Stomach (tissue), 9 donors: ENCODE results near the gene CCDC80. TPM values are rescaled to one million over a fixed set of nuclear protein-coding genes. Genes with fewer than 3 reads are reported as not detected.

Experiments
- DNase-seq, 2 donors: peaks; one replicate each; pipeline versions ENCODE4 v3.0.0 to v3.0.0-alpha.2; 2013 to 2019
- H3K27ac ChIP-seq, 5 donors: fragments of 200-600 bp in 4 of 5; sonication (generic) in 4 of 5; one replicate each; pipeline ENCODE4 v1.5.1; 2013 to 2019; ENCODE audit warnings: mild to moderate bottlenecking in 1 of 5, moderate library complexity in 1 of 5
- H3K27me3 ChIP-seq, 3 donors: fragments of 200-600 bp; sonication (generic); one replicate each; pipeline ENCODE4 v1.5.1; 2017 to 2019; ENCODE audit warnings: mixed run types in 1 of 3
- H3K36me3 ChIP-seq, 4 donors: fragments of 200-600 bp; sonication (generic); 1 replicate in 3 of 4; 2 replicates in 1 of 4; pipeline ENCODE4 v1.5.1; 2016 to 2019
- H3K4me1 ChIP-seq, 4 donors: fragments of 200-600 bp; sonication (generic); one replicate each; pipeline ENCODE4 v1.5.1; 2016 to 2019
- H3K4me3 ChIP-seq, 4 donors: fragments of 200-600 bp; sonication (generic) in 3 of 4; one replicate each; pipeline ENCODE4 v1.5.1; 2016 to 2019; ENCODE audit warnings: mild to moderate bottlenecking in 1 of 4
- H3K9me3 ChIP-seq, 4 donors: fragments of 200-600 bp; sonication (generic); one replicate each; pipeline ENCODE4 v1.5.1; 2016 to 2019
- CTCF ChIP-seq, 7 experiments: fragments of 450-650 bp in 4 of 7; fragments of 200-600 bp in 3 of 7; sonication (generic) in 3 of 7; IDR thresholded peaks; one replicate each; pipeline ENCODE4 v1.5.1; 2016 to 2019; ENCODE audit warnings: antibody characterized with exemption in 7 of 7, control low read depth in 2 of 7, mild to moderate bottlenecking in 1 of 7
- EP300 ChIP-seq: sonication (generic); formaldehyde crosslinking; IDR thresholded peaks from one replicate; pipeline ENCODE4 v1.6.1; 2017; ENCODE audit warnings: antibody characterized with exemption
- POLR2A ChIP-seq, 4 donors: fragments of 450-650 bp; IDR thresholded peaks; one replicate each; pipeline ENCODE4 v1.6.1; 2016; ENCODE audit warnings: antibody characterized with exemption in 4 of 4, control low read depth in 2 of 4, mild to moderate bottlenecking in 1 of 4, moderate library complexity in 1 of 4
- POLR2AphosphoS5 ChIP-seq, 3 donors: sonication (generic); formaldehyde crosslinking; IDR thresholded peaks; one replicate each; pipeline ENCODE4 v1.6.1; 2016; ENCODE audit warnings: antibody characterized with exemption in 3 of 3
- WGBS, 5 donors: extraction: QIAGEN DNeasy Blood & Tissue Kit in 3 of 5; methylation state at CpG; one replicate each; pipeline versions ENCODE4 v1.1.5 to v1.1.7; 2013 to 2018; 5-methylcytosine and 5-hydroxymethylcytosine counted together
- intact Hi-C: fragments of 100-400 bp; cut with DNase I; formaldehyde crosslinking; loops from one replicate; pipeline ENCODE4 v1.15.1; 2023; ENCODE audit warnings: low total_unique reads
- polyA plus RNA-seq, 3 donors: library from polyadenylated mRNA; stranded (reverse); fragments of 200-250 nt; gene quantifications; one replicate each; pipeline ENCODE4 v1.2.3, GENCODE V29; 2013
- total RNA-seq, 5 donors: library from RNA; depleted of rRNA; stranded (reverse); fragments of >200 nt; gene quantifications; one replicate each; pipeline versions ENCODE4 v1.1.0 to v1.2.3, GENCODE V29; 2014 to 2016
- donor health status: healthy with polysubstance abuse.
- donor health status: Bipolar disorder and iron deficiency.
- donor health status: healthy.

Gene CCDC80
- total and polyA plus RNA-seq, 8 donors: 2.3 to 158 (median 11.5) TPM

- 91 to 96% (median 94%) methylated on average over 2 of the region's 2 CpGs for WGBS, 5 donors
- TF ChIP-seq POLR2AphosphoS5 (IDR thresholded peaks at IDR 0.05) (no peak), CTCF (IDR thresholded peaks at IDR 0.05) (no peak), EP300 (no peak), POLR2A (IDR thresholded peaks at IDR 0.05) (no peak)
- Histone ChIP-seq H3K9me3 (no peaks in the 10 kb centered on the region), H3K27me3 (no peaks in the 10 kb centered on the region), H3K27ac (no peak overlapping the region), H3K36me3 (peaks cover 0 to 10% (median 0%) of the 10 kb centered on the region in 4 donors), H3K4me1 (no peaks in the 10 kb centered on the region), H3K4me3 (no peak overlapping the region)
- DNase-seq: no peak
- intact Hi-C loops: no loop called here
Measured at GRCh38 chr3:112617285-112617684, 23.7 kb downstream of the CCDC80 start.

DNA sequence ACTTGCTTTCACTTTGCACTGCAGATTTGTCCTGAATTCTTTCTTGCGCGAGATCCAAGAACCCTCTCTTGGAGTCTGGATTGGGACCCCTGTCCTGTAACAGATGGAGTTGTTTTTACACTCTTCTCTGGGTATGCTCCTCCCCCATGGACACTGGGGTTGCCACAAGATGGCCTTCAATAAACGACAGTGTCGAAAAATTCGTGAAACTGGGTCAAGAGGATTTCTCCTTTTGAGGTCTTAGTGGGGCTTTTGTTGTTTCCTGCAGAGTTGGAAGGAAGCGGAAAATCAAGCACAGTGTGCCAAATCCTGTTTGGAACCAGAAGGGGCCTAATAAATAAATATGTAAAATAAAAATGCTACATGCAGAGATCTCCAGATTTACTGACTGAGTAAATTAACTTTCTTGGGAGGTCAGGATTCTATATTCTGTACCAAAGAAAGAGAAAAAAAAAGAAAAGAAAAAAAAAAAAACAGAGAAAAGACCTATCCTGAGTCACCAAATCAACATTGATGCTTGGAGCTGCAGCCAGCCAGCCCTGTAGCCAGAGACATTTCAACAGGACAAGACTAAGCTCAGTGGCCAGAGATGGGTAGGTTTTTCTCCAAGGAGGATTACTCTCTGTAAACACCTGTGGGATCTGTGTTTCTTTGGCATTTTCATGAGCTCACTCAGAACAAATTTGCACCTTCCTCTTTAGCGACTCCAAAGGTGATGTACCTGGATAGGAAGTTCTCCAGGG, 24.8 kb downstream of the CCDC80 start:
- intact Hi-C loops: no loop called here
- 71 to 76% (median 73%) methylated on average over 7 of the region's 7 CpGs for WGBS, 5 donors
- peaks cover 0 to 10% (median 0%) of the 10 kb centered on the region in 4 donors for H3K36me3 ChIP-seq

DNA sequence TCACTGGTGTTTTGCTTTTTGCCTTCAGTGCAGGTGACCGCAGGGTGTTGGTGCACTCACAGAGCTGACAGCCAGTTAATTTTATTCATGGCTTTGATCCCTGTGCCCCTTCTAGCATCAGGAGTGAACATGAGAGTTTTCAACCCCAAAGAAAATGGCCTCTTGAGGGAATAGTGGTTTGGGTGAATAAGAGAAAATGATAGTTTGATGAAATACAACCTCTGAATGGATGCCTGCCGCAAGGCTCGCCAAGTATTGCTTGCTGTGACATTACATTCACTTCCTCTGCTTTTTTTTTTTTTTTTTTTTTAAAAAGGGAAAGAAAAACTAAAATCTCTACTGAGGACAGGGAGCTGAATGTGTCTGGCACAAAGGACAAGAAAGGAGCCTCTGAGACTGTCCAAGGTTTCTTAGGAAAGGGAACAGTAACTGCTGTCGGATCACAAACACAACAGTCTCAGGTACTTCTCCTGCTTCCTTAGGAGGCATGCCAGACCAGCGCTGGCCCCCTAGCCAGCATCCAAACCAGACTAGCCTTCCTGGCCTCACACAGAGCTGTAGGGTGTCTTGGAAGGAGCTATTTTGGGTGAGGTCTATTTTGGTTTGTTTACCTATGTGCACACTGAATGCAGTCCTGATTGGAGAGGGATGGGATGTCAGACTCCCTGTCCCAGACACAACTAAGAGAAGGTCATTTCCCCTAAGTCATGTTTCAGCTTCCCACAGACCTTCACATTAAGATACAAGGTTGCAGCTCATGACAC, 29.0 kb downstream of the CCDC80 start:
- WGBS, 5 donors: 80 to 88% (median 83%) methylated on average over 5 of the region's 5 CpGs
- Histone ChIP-seq H3K4me1 (no peaks in the 10 kb centered on the region), H3K27me3 (no peaks in the 10 kb centered on the region), H3K4me3 (no peak overlapping the region), H3K36me3 (peaks cover 0 to 7% (median 0%) of the 10 kb centered on the region in 4 donors), H3K27ac (no peak overlapping the region), H3K9me3 (no peaks in the 10 kb centered on the region)
- DNase-seq: no peak
- TF ChIP-seq POLR2A (IDR thresholded peaks at IDR 0.05) (no peak), EP300 (no peak), CTCF (IDR thresholded peaks at IDR 0.05) (no peak), POLR2AphosphoS5 (IDR thresholded peaks at IDR 0.05) (no peak)
- intact Hi-C loops: no loop called here

More for the DNA sequence above, 24.8 kb downstream of the CCDC80 start:
- TF ChIP-seq POLR2AphosphoS5 (IDR thresholded peaks at IDR 0.05) (no peak), CTCF (IDR thresholded peaks at IDR 0.05) (no peak), POLR2A (IDR thresholded peaks at IDR 0.05) (no peak), EP300 (no peak)
- Histone ChIP-seq H3K9me3 (no peaks in the 10 kb centered on the region), H3K4me1 (no peaks in the 10 kb centered on the region), H3K27me3 (no peaks in the 10 kb centered on the region), H3K27ac (no peak overlapping the region), H3K4me3 (no peak overlapping the region)
- no peak for DNase-seq

DNA sequence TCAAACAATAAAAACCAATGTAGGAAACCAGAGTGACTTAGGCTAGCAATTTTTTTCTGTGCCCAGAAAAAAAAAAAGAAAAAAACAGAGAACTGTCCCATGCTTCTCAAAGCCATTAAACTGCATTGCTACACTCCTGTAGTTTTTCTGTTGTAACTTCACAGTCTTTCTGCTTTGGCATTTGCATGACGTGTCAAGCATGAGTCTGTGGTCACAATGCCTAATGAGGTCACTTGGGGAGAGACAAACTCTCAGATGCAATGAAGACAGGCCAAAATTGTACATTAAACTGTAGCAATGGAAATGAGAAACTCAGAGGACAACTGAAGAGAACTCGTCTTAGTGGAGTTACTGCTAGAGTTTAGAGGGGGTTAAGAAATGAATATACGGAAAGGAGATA, 30.8 kb downstream of the CCDC80 start:
- no peaks in the 10 kb centered on the region for H3K27me3 ChIP-seq
- 61 to 81% (median 74%) methylated on average over 3 of the region's 3 CpGs for WGBS, 5 donors
- no peaks in the 10 kb centered on the region for H3K9me3 ChIP-seq
- H3K4me3 ChIP-seq: no peak overlapping the region
- H3K36me3 ChIP-seq: peaks cover 0 to 15% (median 1%) of the 10 kb centered on the region in 4 donors
- TF ChIP-seq CTCF (IDR thresholded peaks at IDR 0.05): no peak
- TF ChIP-seq POLR2AphosphoS5 (IDR thresholded peaks at IDR 0.05): no peak
- no peak for TF ChIP-seq EP300
- TF ChIP-seq POLR2A (IDR thresholded peaks at IDR 0.05): no peak
- no peak overlapping the region for H3K27ac ChIP-seq
- no peaks in the 10 kb centered on the region for H3K4me1 ChIP-seq
- no peak for DNase-seq
- intact Hi-C loops: no loop called here
